ENCODE results near the gene ERCC4. TPM values are rescaled to one million over a fixed set of nuclear protein-coding genes. Genes with fewer than 3 reads are reported as not detected.

ERCC4 gene
- polyA plus RNA-seq, 1 of the 3 experiments (the other 2 are of a cell fraction), result 1.8 TPM

DNA sequence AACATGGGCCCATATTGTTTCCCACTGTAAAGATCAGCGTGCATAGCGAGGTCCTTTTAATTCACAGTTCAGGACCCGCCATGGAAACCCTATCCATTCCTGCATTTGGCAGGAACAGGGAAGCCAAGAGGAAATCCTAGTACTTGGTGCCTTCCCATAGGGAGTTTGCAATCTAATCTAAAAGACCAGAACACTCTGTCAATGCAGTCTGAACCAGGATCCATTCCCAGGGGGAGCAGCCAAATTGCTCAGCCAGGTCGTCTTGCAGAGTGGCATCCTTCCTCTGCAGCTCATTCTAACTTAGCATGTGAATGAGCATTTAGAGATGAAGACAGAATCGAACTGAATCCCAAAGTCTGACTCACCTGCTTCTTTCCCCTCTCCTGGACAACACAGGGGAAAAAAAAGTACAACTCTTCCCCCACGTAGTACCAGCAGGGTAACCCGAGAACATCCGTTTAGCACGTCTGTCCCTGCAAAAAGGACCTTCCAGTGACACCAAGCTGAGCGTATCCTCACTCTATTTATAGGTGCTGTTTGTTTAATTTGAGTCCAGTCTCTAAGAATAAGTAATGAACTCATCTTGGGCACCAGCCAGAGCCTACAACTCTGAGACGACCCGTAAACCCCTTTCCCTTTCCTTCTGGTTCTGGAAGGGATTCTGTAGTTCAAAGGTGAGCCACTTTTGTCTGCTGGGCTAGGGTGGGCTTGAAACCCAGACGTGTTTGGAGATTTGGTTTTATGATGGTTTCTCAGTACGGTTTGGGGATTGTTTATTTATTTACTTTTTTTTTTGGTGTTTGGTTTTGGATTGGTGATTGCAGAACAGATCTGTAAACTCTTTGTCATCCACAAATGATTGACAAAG lies 74.5 kb downstream of the ERCC4 start:
- no peaks in the 10 kb centered on the region for H3K79me2 ChIP-seq (ENCODE audit: insufficient read depth)
- H3K4me3 ChIP-seq (ENCODE audit: low read depth in 2 of 2, low read length in 1 of 2), result no peak overlapping the region
- H3K36me3 ChIP-seq (replicated peaks in 1 of 2; ENCODE audit: control insufficient read depth in 1 of 2, insufficient read depth in 2 of 2, low read length in 1 of 2), result no peaks in the 10 kb centered on the region
- H3K4me2 ChIP-seq, result no peak overlapping the region
- no peak overlapping the region for H3K27ac ChIP-seq (ENCODE audit: low read depth in 2 of 2, low read length in 1 of 2)
- no peaks in the 10 kb centered on the region for H3K27me3 ChIP-seq (ENCODE audit: insufficient read depth)
- H3F3A ChIP-seq (replicated peaks; ENCODE audit: insufficient read depth), result no peaks in the 10 kb centered on the region
- H3K9me2 ChIP-seq, result no peaks in the 10 kb centered on the region
- WGBS (ENCODE audit: low lambda C conversion rate), result 61% methylated on average over 14 of the region's 14 CpGs
- ChIA-PET POLR2A (no interaction called here), CTCF (interaction anchor here (1.2 kb wide), 1 partner anchor 23 kb away, joined by 3 read pairs; no protein-coding TSS in a partner anchor)
- TF ChIP-seq SMC3 (IDR thresholded peaks at IDR 0.05; ENCODE audit: low read depth, low read length), result no peak
- TF ChIP-seq, protein P1, sequence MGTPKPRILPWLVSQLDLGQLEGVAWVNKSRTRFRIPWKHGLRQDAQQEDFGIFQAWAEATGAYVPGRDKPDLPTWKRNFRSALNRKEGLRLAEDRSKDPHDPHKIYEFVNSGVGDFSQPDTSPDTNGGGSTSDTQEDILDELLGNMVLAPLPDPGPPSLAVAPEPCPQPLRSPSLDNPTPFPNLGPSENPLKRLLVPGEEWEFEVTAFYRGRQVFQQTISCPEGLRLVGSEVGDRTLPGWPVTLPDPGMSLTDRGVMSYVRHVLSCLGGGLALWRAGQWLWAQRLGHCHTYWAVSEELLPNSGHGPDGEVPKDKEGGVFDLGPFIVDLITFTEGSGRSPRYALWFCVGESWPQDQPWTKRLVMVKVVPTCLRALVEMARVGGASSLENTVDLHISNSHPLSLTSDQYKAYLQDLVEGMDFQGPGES (IDR thresholded peaks at IDR 0.05; ENCODE audit: low read depth, low read length), result no peak
- no peak overlapping the region for H2AFZ ChIP-seq (ENCODE audit: low read depth)
- H4K20me1 ChIP-seq (ENCODE audit: insufficient read depth), result no peaks in the 10 kb centered on the region
- H3K4me1 ChIP-seq (ENCODE audit: control insufficient read depth in 1 of 2, insufficient read depth in 2 of 2, low read depth in 1 of 2, low read length in 1 of 2), result no peaks in the 10 kb centered on the region
- H3K9me3 ChIP-seq, result no peaks in the 10 kb centered on the region
- DNase-seq, result no peak
- no peak overlapping the region for H3K9ac ChIP-seq

DNA sequence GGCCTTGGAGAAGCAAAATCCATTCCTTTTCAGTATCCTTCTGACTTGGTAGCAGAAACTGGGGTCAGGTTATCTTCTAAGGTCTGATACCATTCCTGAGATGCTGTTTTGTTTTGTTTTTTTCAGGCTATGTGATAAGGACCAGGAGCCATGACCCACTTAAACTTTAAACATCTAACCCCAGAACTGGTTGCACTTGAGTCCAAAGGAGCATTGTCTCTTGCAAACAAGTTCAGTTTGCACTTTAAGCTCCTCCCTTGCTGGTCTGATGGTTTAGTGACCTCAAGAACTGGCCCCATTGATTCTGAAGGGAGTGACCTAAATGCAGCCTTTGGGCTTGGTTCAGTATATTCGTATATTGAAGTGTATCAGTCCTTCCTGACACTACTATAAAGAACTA lies 75.2 kb downstream of the ERCC4 start:
- 100% methylated on average over 1 of the region's 1 CpG for WGBS (ENCODE audit: low lambda C conversion rate)
- H3K9me3 ChIP-seq, result no peaks in the 10 kb centered on the region
- H3K36me3 ChIP-seq (replicated peaks in 1 of 2; ENCODE audit: control insufficient read depth in 1 of 2, insufficient read depth in 2 of 2, low read length in 1 of 2), result no peaks in the 10 kb centered on the region
- H3K9ac ChIP-seq, result no peak overlapping the region
- no peaks in the 10 kb centered on the region for H3K4me1 ChIP-seq (ENCODE audit: control insufficient read depth in 1 of 2, insufficient read depth in 2 of 2, low read depth in 1 of 2, low read length in 1 of 2)
- no peaks in the 10 kb centered on the region for H3K79me2 ChIP-seq (ENCODE audit: insufficient read depth)
- CTCF ChIA-PET, result no interaction called here
- DNase-seq, result no peak
- H3K27ac ChIP-seq (ENCODE audit: low read depth in 2 of 2, low read length in 1 of 2), result no peak overlapping the region
- H3K9me2 ChIP-seq, result no peaks in the 10 kb centered on the region
- TF ChIP-seq ELF1 (IDR thresholded peaks at IDR 0.05), result no peak
- no peak for TF ChIP-seq FOXM1 (IDR thresholded peaks at IDR 0.05; ENCODE audit: low read depth)
- no peak for TF ChIP-seq TCF12 (IDR thresholded peaks at IDR 0.05)
- no peak for TF ChIP-seq EP300 (IDR thresholded peaks at IDR 0.05; ENCODE audit: borderline replicate concordance in 1 of 2, low read depth in 1 of 2, low read length in 1 of 2)
- TF ChIP-seq, protein P2, sequence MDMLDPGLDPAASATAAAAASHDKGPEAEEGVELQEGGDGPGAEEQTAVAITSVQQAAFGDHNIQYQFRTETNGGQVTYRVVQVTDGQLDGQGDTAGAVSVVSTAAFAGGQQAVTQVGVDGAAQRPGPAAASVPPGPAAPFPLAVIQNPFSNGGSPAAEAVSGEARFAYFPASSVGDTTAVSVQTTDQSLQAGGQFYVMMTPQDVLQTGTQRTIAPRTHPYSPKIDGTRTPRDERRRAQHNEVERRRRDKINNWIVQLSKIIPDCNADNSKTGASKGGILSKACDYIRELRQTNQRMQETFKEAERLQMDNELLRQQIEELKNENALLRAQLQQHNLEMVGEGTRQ (IDR thresholded peaks at IDR 0.05; ENCODE audit: borderline replicate concordance, low read depth, low read length), result no peak
- no peak for TF ChIP-seq MEF2A (IDR thresholded peaks at IDR 0.05; ENCODE audit: borderline replicate concordance, low read depth)
- TF ChIP-seq RAD21 (IDR thresholded peaks at IDR 0.05; ENCODE audit: low read length), result no peak
- TF ChIP-seq, protein P1 (IDR thresholded peaks at IDR 0.05; ENCODE audit: low read depth, low read length), result no peak
- no peak for TF ChIP-seq POLR2AphosphoS5 (IDR thresholded peaks at IDR 0.05; ENCODE audit: low read depth, low read length)
- no peak for TF ChIP-seq SMC3 (IDR thresholded peaks at IDR 0.05; ENCODE audit: low read depth, low read length)
- TF ChIP-seq, protein P3, sequence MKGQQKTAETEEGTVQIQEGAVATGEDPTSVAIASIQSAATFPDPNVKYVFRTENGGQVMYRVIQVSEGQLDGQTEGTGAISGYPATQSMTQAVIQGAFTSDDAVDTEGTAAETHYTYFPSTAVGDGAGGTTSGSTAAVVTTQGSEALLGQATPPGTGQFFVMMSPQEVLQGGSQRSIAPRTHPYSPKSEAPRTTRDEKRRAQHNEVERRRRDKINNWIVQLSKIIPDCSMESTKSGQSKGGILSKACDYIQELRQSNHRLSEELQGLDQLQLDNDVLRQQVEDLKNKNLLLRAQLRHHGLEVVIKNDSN (IDR thresholded peaks at IDR 0.05; ENCODE audit: borderline replicate concordance, low read depth), result no peak
- TF ChIP-seq FOSL2 (IDR thresholded peaks at IDR 0.05; ENCODE audit: borderline replicate concordance, low read depth), result no peak
- no peak for TF ChIP-seq NRF1 (IDR thresholded peaks at IDR 0.05; ENCODE audit: low read depth, low read length)
- TF ChIP-seq SIN3A (IDR thresholded peaks at IDR 0.05; ENCODE audit: borderline replicate concordance, low read depth, low read length), result no peak
- no peak for TF ChIP-seq RCOR1 (IDR thresholded peaks at IDR 0.05; ENCODE audit: low read length)
- TF ChIP-seq RFX5 (IDR thresholded peaks at IDR 0.05; ENCODE audit: low read length), result no peak
- no peak for TF ChIP-seq EZH2phosphoT487 (IDR thresholded peaks at IDR 0.05; ENCODE audit: borderline replicate concordance, low read depth)
- TF ChIP-seq TEAD4 (IDR thresholded peaks at IDR 0.05; ENCODE audit: borderline replicate concordance, insufficient read depth), result no peak
- TF ChIP-seq GABPA (IDR thresholded peaks at IDR 0.05; ENCODE audit: low read depth), result no peak
- TF ChIP-seq, protein P4, sequence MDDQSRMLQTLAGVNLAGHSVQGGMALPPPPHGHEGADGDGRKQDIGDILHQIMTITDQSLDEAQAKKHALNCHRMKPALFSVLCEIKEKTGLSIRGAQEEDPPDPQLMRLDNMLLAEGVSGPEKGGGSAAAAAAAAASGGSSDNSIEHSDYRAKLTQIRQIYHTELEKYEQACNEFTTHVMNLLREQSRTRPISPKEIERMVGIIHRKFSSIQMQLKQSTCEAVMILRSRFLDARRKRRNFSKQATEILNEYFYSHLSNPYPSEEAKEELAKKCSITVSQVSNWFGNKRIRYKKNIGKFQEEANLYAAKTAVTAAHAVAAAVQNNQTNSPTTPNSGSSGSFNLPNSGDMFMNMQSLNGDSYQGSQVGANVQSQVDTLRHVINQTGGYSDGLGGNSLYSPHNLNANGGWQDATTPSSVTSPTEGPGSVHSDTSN (IDR thresholded peaks at IDR 0.05), result no peak
- H3F3A ChIP-seq (replicated peaks; ENCODE audit: insufficient read depth), result no peaks in the 10 kb centered on the region
- POLR2A ChIA-PET, result no interaction called here
- no peaks in the 10 kb centered on the region for H4K20me1 ChIP-seq (ENCODE audit: insufficient read depth)
- no peak overlapping the region for H2AFZ ChIP-seq (ENCODE audit: low read depth)
- H3K4me2 ChIP-seq, result no peak overlapping the region
- no peaks in the 10 kb centered on the region; the same call in 1 of the 2 replicates for H3K27me3 ChIP-seq (ENCODE audit: insufficient read depth)
- H3K4me3 ChIP-seq (ENCODE audit: low read depth in 2 of 2, low read length in 1 of 2), result no peak overlapping the region

Measured in SK-N-SH (cell line).